ENCODE measurements around the gene FRMD4A. TPM values are rescaled to one million over a fixed set of nuclear protein-coding genes. Genes with fewer than 3 reads are reported as not detected.

The FRMD4A gene
- total RNA-seq, 1 experiment from 2014 or later: 0.23 TPM

- Mint-ChIP-seq H3K4me3 (ENCODE audit: unreplicated experiment) (no peak overlapping the region), H3K27me3 (ENCODE audit: insufficient read depth, unreplicated experiment) (no peaks in the 10 kb centered on the region), H3K4me1 (ENCODE audit: insufficient read depth, unreplicated experiment) (peaks cover 7% of the 10 kb centered on the region), H3K36me3 (ENCODE audit: insufficient read depth, unreplicated experiment) (no peaks in the 10 kb centered on the region), H3K9me3 (ENCODE audit: unreplicated experiment) (no peaks in the 10 kb centered on the region), H3K27ac (ENCODE audit: low read depth, unreplicated experiment) (no peak overlapping the region)
- DNase-seq (ENCODE audit: unreplicated experiment): peak; percentile 88
- ChIA-PET CTCF (interaction anchor here (0.6 kb wide), 1 partner anchor 266 kb away, joined by 3 read pairs; no protein-coding TSS in a partner anchor), POLR2A (no interaction called here)
- BruUV-seq (replicated peaks): no TSS peak
- intact Hi-C loops (cut with micrococcal nuclease): no loop called here
- TF ChIP-seq CTCF (IDR thresholded peaks at IDR 0.05; ENCODE audit: unreplicated experiment): no peak
Measured at GRCh38 chr10:14244801-14245211, 85.9 kb downstream of the FRMD4A start.

GRCh38 chr10:14244147-14244546 is 86.6 kb downstream of the FRMD4A start:
- Mint-ChIP-seq H3K27me3 (ENCODE audit: insufficient read depth, unreplicated experiment) (no peaks in the 10 kb centered on the region), H3K27ac (ENCODE audit: low read depth, unreplicated experiment) (no peak overlapping the region), H3K9me3 (ENCODE audit: unreplicated experiment) (no peaks in the 10 kb centered on the region), H3K36me3 (ENCODE audit: insufficient read depth, unreplicated experiment) (no peaks in the 10 kb centered on the region), H3K4me3 (ENCODE audit: unreplicated experiment) (no peak overlapping the region), H3K4me1 (ENCODE audit: insufficient read depth, unreplicated experiment) (peaks cover 7% of the 10 kb centered on the region)
- intact Hi-C loops (cut with micrococcal nuclease): no loop called here
- TF ChIP-seq CTCF (IDR thresholded peaks at IDR 0.05; ENCODE audit: unreplicated experiment): no peak
- ChIA-PET POLR2A (no interaction called here), CTCF (interaction anchor here (0.6 kb wide), 1 partner anchor 265 kb away, joined by 3 read pairs; no protein-coding TSS in a partner anchor)
- no peak for DNase-seq (ENCODE audit: unreplicated experiment)
- BruUV-seq (replicated peaks): no TSS peak

- no TSS peak for BruUV-seq (replicated peaks)
- DNase-seq (ENCODE audit: unreplicated experiment): no peak
- Mint-ChIP-seq H3K9me3 (ENCODE audit: unreplicated experiment) (no peaks in the 10 kb centered on the region), H3K4me1 (ENCODE audit: insufficient read depth, unreplicated experiment) (peaks cover 7% of the 10 kb centered on the region), H3K27ac (ENCODE audit: low read depth, unreplicated experiment) (no peak overlapping the region), H3K36me3 (ENCODE audit: insufficient read depth, unreplicated experiment) (no peaks in the 10 kb centered on the region), H3K4me3 (ENCODE audit: unreplicated experiment) (no peak overlapping the region), H3K27me3 (ENCODE audit: insufficient read depth, unreplicated experiment) (no peaks in the 10 kb centered on the region)
- ChIA-PET POLR2A (no interaction called here), CTCF (no interaction called here)
- intact Hi-C loops (cut with micrococcal nuclease): no loop called here
- no peak for TF ChIP-seq CTCF (IDR thresholded peaks at IDR 0.05; ENCODE audit: unreplicated experiment)
Measured at GRCh38 chr10:14243221-14243620, 87.5 kb downstream of the FRMD4A start.

- no TSS peak for BruUV-seq (replicated peaks)
- Mint-ChIP-seq H3K27ac (ENCODE audit: low read depth, unreplicated experiment) (no peak overlapping the region), H3K27me3 (ENCODE audit: insufficient read depth, unreplicated experiment) (no peaks in the 10 kb centered on the region), H3K36me3 (ENCODE audit: insufficient read depth, unreplicated experiment) (no peaks in the 10 kb centered on the region), H3K9me3 (ENCODE audit: unreplicated experiment) (no peaks in the 10 kb centered on the region), H3K4me1 (ENCODE audit: insufficient read depth, unreplicated experiment) (peaks cover 7% of the 10 kb centered on the region), H3K4me3 (ENCODE audit: unreplicated experiment) (no peak overlapping the region)
- ChIA-PET CTCF (interaction anchor here (0.5 to 0.6 kb wide), 2 partner anchors 271 to 454 kb away, joined by 3 to 4 read pairs; no protein-coding TSS in a partner anchor), POLR2A (no interaction called here)
- TF ChIP-seq CTCF (IDR thresholded peaks at IDR 0.05; ENCODE audit: unreplicated experiment): no peak
- intact Hi-C loops (cut with micrococcal nuclease): no loop called here
- no peak for DNase-seq (ENCODE audit: unreplicated experiment)
Measured at GRCh38 chr10:14241196-14241595, 89.5 kb downstream of the FRMD4A start.

Measured in MCF 10A (cell line).